ENCODE data around the gene ZFP69B.

ZFP69B gene

DNA sequence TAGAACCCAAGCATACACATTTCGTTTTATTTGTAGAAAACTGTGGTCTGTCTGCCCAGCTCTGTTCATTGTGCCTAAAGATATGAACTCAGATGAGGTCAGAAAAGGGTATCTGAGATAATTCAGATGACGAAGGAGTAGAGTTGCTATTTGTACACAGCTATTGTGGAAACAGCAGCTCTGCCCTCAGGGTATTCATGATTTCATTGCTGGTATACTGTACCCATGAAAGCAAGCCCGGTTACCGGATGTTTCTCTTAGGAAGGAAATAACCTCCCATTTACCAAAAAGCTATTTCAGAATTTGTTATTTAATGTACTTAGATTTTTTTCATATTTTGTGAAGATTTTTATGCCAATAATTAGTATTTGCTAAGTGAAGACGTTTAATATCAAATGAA, 39.0 kb upstream of the ZFP69B start:
- no peak for DNase-seq (ENCODE audit: low read depth)
- TF ChIP-seq, protein P1, sequence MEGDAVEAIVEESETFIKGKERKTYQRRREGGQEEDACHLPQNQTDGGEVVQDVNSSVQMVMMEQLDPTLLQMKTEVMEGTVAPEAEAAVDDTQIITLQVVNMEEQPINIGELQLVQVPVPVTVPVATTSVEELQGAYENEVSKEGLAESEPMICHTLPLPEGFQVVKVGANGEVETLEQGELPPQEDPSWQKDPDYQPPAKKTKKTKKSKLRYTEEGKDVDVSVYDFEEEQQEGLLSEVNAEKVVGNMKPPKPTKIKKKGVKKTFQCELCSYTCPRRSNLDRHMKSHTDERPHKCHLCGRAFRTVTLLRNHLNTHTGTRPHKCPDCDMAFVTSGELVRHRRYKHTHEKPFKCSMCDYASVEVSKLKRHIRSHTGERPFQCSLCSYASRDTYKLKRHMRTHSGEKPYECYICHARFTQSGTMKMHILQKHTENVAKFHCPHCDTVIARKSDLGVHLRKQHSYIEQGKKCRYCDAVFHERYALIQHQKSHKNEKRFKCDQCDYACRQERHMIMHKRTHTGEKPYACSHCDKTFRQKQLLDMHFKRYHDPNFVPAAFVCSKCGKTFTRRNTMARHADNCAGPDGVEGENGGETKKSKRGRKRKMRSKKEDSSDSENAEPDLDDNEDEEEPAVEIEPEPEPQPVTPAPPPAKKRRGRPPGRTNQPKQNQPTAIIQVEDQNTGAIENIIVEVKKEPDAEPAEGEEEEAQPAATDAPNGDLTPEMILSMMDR (conservative IDR thresholded peaks at IDR 0.05; ENCODE audit: low read depth, low read length) = no peak
- H3K4me3 ChIP-seq (ENCODE audit: low read depth, low read length) = no peak overlapping the region

DNA sequence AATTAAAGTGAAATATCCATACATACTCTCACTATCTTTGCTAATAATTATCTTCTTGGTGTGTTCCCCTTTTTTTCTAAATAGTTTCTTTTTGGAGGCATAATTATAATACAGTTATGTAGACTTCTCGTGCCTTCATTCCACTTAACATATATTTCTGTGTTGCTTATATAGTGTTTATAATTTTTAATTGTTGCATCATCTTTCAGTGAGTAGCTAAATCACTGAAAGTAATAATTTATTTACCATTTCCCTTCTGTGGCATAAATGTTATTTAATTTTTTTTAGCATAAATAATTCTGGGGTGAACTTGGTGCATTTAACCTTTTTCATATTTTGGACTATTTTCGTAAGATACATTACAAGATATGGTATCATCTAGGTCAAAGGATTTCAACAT, 38.4 kb upstream of the ZFP69B start:
- TF ChIP-seq, protein P1 (conservative IDR thresholded peaks at IDR 0.05; ENCODE audit: low read depth, low read length) = no peak
- no peak overlapping the region for H3K4me3 ChIP-seq (ENCODE audit: low read depth, low read length)
- no peak for DNase-seq (ENCODE audit: low read depth)

DNA sequence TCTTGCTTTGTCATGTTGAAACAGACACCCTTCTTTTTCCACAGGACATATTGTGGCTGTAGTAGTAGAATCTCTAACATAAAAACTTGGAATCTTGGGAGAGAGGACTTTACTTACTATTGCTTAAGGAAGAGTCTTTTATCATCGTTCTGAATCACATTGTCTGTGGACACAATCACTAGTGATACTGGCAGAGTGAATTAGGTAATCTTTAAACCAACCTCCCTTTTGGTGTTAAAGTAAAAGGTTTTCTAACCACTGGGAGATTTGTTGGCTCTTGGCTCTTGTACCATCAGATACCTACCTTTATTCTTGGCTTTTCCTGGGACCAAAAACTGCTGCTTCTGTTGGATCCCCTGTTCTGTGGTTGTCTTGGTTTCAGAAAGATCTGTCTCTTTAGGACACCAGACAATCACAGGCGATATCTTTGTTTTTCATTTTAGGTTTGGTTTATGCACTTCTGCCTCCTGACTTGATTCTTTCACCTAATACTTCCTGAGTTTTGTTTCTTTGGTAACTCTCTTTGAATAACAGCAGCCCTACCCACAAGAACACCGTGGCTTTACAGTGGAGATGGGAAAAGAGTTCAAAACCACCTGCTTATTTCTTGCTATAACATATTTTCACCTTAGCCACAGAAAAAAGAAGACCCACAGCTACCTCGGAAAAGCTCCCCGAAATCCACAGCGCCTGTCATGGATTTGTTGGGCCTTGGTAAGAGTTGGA, 36.6 kb upstream of the ZFP69B start:
- no peak for DNase-seq (ENCODE audit: low read depth)
- H3K4me3 ChIP-seq (ENCODE audit: low read depth, low read length) = no peak overlapping the region
- TF ChIP-seq, protein P1 (conservative IDR thresholded peaks at IDR 0.05; ENCODE audit: low read depth, low read length) = no peak

DNA sequence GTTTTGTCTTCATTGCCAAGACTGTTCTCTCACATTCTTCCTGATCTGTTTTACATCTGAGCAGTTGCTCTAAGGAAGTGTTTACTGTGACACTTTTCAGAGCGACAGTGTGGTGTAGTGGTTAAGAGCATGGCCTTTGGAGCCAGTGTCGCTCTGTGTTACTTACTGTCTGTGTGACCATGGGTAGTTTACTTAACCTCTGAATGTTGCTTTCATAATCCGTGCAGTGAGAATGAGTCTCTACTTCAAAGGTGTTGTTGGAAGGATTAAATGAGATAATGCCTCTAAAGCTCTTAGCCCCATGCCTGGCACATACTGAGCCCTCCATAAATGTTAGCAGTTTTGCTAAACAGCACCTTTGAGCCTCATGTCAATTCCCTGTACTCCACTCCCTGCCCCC, 35.9 kb upstream of the ZFP69B start:
- no peak overlapping the region for H3K4me3 ChIP-seq (ENCODE audit: low read depth, low read length)
- TF ChIP-seq, protein P1 (conservative IDR thresholded peaks at IDR 0.05; ENCODE audit: low read depth, low read length) = no peak
- DNase-seq (ENCODE audit: low read depth) = no peak

DNA sequence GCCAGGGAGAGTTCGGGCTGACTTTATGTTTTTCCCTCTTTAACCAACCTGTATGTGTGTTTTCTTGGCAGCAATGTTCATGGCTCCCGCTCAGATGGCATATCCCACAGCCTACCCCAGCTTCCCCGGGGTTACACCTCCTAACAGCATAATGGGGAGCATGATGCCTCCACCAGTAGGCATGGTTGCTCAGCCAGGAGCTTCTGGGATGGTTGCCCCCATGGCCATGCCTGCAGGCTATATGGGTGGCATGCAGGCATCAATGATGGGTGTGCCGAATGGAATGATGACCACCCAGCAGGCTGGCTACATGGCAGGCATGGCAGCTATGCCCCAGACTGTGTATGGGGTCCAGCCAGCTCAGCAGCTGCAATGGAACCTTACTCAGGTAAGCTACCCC, 33.6 kb upstream of the ZFP69B start:
- no peak for DNase-seq (ENCODE audit: low read depth)
- TF ChIP-seq, protein P1 (conservative IDR thresholded peaks at IDR 0.05; ENCODE audit: low read depth, low read length) = no peak
- no peak overlapping the region for H3K4me3 ChIP-seq (ENCODE audit: low read depth, low read length)

DNA sequence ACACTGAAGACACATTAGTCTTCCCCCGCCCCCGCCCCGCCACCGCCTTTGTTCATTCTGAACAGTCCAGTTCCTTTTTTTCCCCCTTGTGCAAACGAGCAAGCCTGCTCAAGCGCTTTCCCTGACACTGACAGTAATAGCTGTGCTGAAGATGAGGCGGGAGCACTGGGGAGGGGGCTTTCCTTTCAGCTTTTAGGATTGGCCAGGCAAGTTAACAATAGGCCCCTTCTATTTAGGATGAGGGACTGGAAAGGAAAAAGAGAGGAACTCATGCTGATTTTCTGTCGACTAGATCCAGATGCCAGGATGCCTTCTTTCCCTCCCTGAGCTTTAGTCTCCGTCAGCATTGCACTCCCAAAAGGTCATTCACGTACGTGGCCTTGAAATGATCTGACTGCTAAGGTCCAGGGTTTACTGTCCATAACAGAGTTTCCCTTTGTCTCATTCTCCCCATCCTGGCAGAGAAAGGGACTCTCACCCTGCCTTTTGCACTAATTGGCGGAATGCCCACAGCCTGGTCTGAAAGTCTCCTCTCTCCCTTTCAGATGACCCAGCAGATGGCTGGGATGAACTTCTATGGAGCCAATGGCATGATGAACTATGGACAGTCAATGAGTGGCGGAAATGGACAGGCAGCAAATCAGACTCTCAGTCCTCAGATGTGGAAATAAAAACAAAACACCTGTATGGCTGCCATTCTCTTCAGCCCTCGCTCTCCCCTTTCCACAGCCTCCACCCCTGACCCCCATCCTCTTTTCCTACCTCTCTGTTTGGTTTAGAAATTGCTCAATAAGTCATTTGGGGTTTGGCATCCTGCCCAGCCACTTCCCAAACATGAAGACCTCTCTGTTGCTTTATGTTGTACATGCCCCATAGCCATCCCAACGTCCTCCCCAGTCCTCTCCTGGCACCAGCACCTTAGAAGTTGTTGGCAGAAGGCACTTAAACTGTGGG, 28.6 kb upstream of the ZFP69B start:
- peak; percentile 19 for DNase-seq (ENCODE audit: low read depth)
- H3K4me3 ChIP-seq (ENCODE audit: low read depth, low read length) = no peak overlapping the region
- TF ChIP-seq, protein P1 (conservative IDR thresholded peaks at IDR 0.05; ENCODE audit: low read depth, low read length) = no peak
